Keratinocyte (primary cell): ENCODE data around the gene TSHZ1. TPM values are rescaled to one million over a fixed set of nuclear protein-coding genes. Genes with fewer than 3 reads are reported as not detected.

Experiments
- DNase-seq: peaks from one replicate; pipeline ENCODE4 v3.0.0-alpha.2; 2011; ENCODE audit warnings: low read depth, missing footprints, low spot score
- FAIRE-seq: peaks from 2 replicates; lab custom pipeline; 2011; peaks lifted over from hg19 to GRCh38; lab: Jason Lieb, UNC
- H2AFZ ChIP-seq: 2 replicates; pipeline ENCODE4 v1.6.0; 2012; ENCODE audit warnings: low read length, control low read depth, inconsistent platforms; ENCODE audit not compliant: control insufficient read depth
- H3K27ac ChIP-seq: 2 replicates; pipeline ENCODE4 v1.5.1; 2011; ENCODE audit warnings: low read length; ENCODE audit not compliant: control insufficient read depth, insufficient read depth
- H3K27me3 ChIP-seq: 3 replicates; pipeline ENCODE4 v1.6.0; 2011; ENCODE audit warnings: low read length; ENCODE audit not compliant: control insufficient read depth, insufficient read depth; ENCODE audit errors: extremely low read depth
- H3K36me3 ChIP-seq, 2 experiments: 2 replicates in 1 of 2; 3 replicates in 1 of 2; pipeline ENCODE4 v1.5.1; 2011; ENCODE audit warnings: low read length in 2 of 2, mild to moderate bottlenecking in 1 of 2; ENCODE audit not compliant: control insufficient read depth in 2 of 2, insufficient read depth in 2 of 2; ENCODE audit errors: extremely low read depth in 1 of 2
- H3K4me1 ChIP-seq: 3 replicates; pipeline ENCODE4 v1.5.1; 2011; ENCODE audit warnings: low read length; ENCODE audit not compliant: control insufficient read depth, insufficient read depth; ENCODE audit errors: extremely low read depth
- H3K4me2 ChIP-seq: 3 replicates; pipeline ENCODE4 v1.6.0; 2011; ENCODE audit warnings: low read depth, low read length; ENCODE audit not compliant: control insufficient read depth, insufficient read depth; ENCODE audit errors: extremely low read depth
- H3K4me3 ChIP-seq, 3 experiments: fragments of 200-600 bp in 1 of 3; sonication (generic) in 1 of 3; 2 replicates in 2 of 3; 3 replicates in 1 of 3; pipeline ENCODE4 v1.5.1; 2011 to 2016; ENCODE audit warnings: low read length in 3 of 3, mild to moderate bottlenecking in 3 of 3, control low read depth in 2 of 3, inconsistent platforms in 1 of 3, low read depth in 1 of 3, mixed read lengths in 1 of 3, mixed run types in 1 of 3, moderate library complexity in 1 of 3; ENCODE audit not compliant: control insufficient read depth in 2 of 3, insufficient read depth in 2 of 3; ENCODE audit errors: extremely low read depth in 1 of 3
- H3K79me2 ChIP-seq: 2 replicates; pipeline ENCODE4 v1.6.0; 2012; ENCODE audit warnings: low read length; ENCODE audit not compliant: control insufficient read depth, insufficient read depth
- H3K9ac ChIP-seq: 3 replicates; pipeline ENCODE4 v1.6.0; 2011; ENCODE audit warnings: low read length; ENCODE audit not compliant: control insufficient read depth, insufficient read depth; ENCODE audit errors: extremely low read depth
- H3K9me1 ChIP-seq: 3 replicates; pipeline ENCODE4 v1.6.0; 2011; ENCODE audit warnings: low read length; ENCODE audit not compliant: control insufficient read depth, insufficient read depth; ENCODE audit errors: extremely low read depth
- H3K9me3 ChIP-seq: 2 replicates; pipeline ENCODE4 v1.5.1; 2012; ENCODE audit warnings: low read depth, low read length; ENCODE audit not compliant: control insufficient read depth
- H4K20me1 ChIP-seq: 3 replicates; pipeline ENCODE4 v1.6.0; 2011; ENCODE audit warnings: low read length; ENCODE audit not compliant: control insufficient read depth, insufficient read depth; ENCODE audit errors: extremely low read depth
- EZH2 ChIP-seq: IDR thresholded peaks from one replicate; pipeline ENCODE4 v1.6.1; 2012; ENCODE audit warnings: inconsistent platforms, mild to moderate bottlenecking, low read length, moderate library complexity
- dilution Hi-C: fragments of 300-500 bp; cut with MboI; formaldehyde crosslinking; loops from one replicate; pipeline ENCODE4 v1.7.0; 2020; ENCODE audit warnings: low sequenced_read_pairs; ENCODE audit not compliant: extremely low pct_ligation_motif_present
- polyA plus RNA-seq, 5 experiments: library from polyadenylated mRNA; depleted of rRNA in 3 of 5; stranded (reverse) in 3 of 5; stranded (forward) in 1 of 5; unstranded in 1 of 5; fragments of >200 nt; gene quantifications; 1 replicate in 1 of 5; 2 replicates in 3 of 5; 3 replicates in 1 of 5; pipeline versions ENCODE4 v1.2.1 to v1.2.3, GENCODE V29; 2011 to 2012; ENCODE audit warnings: missing spikeins in 2 of 5, low read depth in 1 of 5, low replicate concordance in 1 of 5
- TF ChIP-seq, protein P1 (sequence below), 3 experiments: IDR thresholded peaks in 1 of 3; conservative IDR thresholded peaks in 1 of 3; optimal IDR thresholded peaks in 1 of 3; 2 replicates in 2 of 3; 3 replicates in 1 of 3; pipeline versions ENCODE3 to v1.5.1; 2011; ENCODE audit warnings: low read length in 3 of 3, mild to moderate bottlenecking in 3 of 3, moderate library complexity in 2 of 3, control low read depth in 1 of 3, inconsistent platforms in 1 of 3; ENCODE audit not compliant: insufficient read depth in 2 of 3; ENCODE audit errors: extremely low read depth in 1 of 3

The TSHZ1 gene
- polyA plus RNA-seq, 1 donor (not counting 4 experiments of a cell fraction or from before 2014, with no cell fraction given), result 2.2 TPM

DNA sequence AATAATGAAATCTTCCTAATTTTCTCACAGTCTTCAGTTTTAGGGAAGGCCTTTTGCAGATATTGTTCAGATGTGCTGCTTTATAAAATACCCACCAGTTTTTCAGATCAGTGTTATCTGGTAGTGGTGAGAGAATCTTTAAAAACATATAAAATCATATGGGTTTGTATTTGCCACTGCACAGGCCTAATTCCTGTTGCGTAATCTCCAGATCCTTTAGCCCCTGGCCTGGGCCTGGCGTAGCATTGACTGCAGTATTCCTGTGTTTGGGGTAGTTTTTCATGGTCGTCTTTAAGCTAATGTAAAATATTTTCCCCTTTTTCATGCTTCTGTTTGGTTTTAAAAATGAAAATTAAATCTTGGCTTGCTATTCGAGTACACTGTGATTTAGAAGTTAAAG lies 43.2 kb downstream of the TSHZ1 start:
- Histone ChIP-seq H3K9ac (no peak overlapping the region), H3K4me1 (no peaks in the 10 kb centered on the region), H3K9me1 (no peaks in the 10 kb centered on the region), H3K9me3 (no peaks in the 10 kb centered on the region), H3K27ac (no peak overlapping the region), H3K79me2 (peaks cover 10% of the 10 kb centered on the region), H3K4me3 (no peak overlapping the region), H4K20me1 (no peaks in the 10 kb centered on the region), H3K4me2 (no peak overlapping the region), H3K36me3 (no peaks in the 10 kb centered on the region), H3K27me3 (no peaks in the 10 kb centered on the region), H2AFZ (no peak overlapping the region)
- FAIRE-seq (no peak), DNase-seq (no peak)
- dilution Hi-C loops, result no loop called here
- no peak for TF ChIP-seq EZH2
- TF ChIP-seq, protein P1, sequence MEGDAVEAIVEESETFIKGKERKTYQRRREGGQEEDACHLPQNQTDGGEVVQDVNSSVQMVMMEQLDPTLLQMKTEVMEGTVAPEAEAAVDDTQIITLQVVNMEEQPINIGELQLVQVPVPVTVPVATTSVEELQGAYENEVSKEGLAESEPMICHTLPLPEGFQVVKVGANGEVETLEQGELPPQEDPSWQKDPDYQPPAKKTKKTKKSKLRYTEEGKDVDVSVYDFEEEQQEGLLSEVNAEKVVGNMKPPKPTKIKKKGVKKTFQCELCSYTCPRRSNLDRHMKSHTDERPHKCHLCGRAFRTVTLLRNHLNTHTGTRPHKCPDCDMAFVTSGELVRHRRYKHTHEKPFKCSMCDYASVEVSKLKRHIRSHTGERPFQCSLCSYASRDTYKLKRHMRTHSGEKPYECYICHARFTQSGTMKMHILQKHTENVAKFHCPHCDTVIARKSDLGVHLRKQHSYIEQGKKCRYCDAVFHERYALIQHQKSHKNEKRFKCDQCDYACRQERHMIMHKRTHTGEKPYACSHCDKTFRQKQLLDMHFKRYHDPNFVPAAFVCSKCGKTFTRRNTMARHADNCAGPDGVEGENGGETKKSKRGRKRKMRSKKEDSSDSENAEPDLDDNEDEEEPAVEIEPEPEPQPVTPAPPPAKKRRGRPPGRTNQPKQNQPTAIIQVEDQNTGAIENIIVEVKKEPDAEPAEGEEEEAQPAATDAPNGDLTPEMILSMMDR (optimal IDR thresholded peaks at IDR 0.05 in 1 of 3, IDR thresholded peaks at IDR 0.05 in 1 of 3, conservative IDR thresholded peaks at IDR 0.05 in 1 of 3; ENCODE audit: extremely low read depth in 1 of 3, insufficient read depth in 2 of 3, low read length in 3 of 3), result no peak

- DNase-seq, result no peak
- Histone ChIP-seq H3K4me3 (no peak overlapping the region), H3K36me3 (no peaks in the 10 kb centered on the region), H3K4me1 (no peaks in the 10 kb centered on the region), H3K9me3 (no peaks in the 10 kb centered on the region), H3K4me2 (no peak overlapping the region), H3K9me1 (no peaks in the 10 kb centered on the region), H3K9ac (no peak overlapping the region), H3K27ac (no peak overlapping the region), H4K20me1 (no peaks in the 10 kb centered on the region), H2AFZ (no peak overlapping the region), H3K27me3 (no peaks in the 10 kb centered on the region), H3K79me2 (peaks cover 2% of the 10 kb centered on the region)
- dilution Hi-C loops, result no loop called here
- TF ChIP-seq, protein P1 (optimal IDR thresholded peaks at IDR 0.05 in 1 of 3, IDR thresholded peaks at IDR 0.05 in 1 of 3, conservative IDR thresholded peaks at IDR 0.05 in 1 of 3; ENCODE audit: extremely low read depth in 1 of 3, insufficient read depth in 2 of 3, low read length in 3 of 3), result no peak
- TF ChIP-seq EZH2, result no peak
- no peak for FAIRE-seq
Measured at GRCh38 chr18:75255094-75255493, 44.5 kb downstream of the TSHZ1 start.
